ENCODE measurements around the gene MND1.
"Not testable (repeated sequence)": the region's sequence is repeated elsewhere in the genome, so short reads cannot be mapped to it uniquely, and the experiment has no call there.

Gene MND1

GRCh38 chr4:153447175-153447905, 102.9 kb downstream of the MND1 start:
- DNase-seq, result no peak

- DNase-seq, result no peak
Observed at GRCh38 chr4:153448003-153448731, 103.7 kb downstream of the MND1 start.

GRCh38 chr4:153449338-153449737, 104.8 kb downstream of the MND1 start:
- no peak for DNase-seq

- no peak for DNase-seq
Observed at GRCh38 chr4:153450544-153450917, 106.0 kb downstream of the MND1 start.

- not testable (repeated sequence) for DNase-seq
Observed at GRCh38 chr4:153451145-153451544, 106.7 kb downstream of the MND1 start.

GRCh38 chr4:153451911-153452657, 107.6 kb downstream of the MND1 start:
- peak; percentile 68 to 73 (median 71) for DNase-seq

DNA sequence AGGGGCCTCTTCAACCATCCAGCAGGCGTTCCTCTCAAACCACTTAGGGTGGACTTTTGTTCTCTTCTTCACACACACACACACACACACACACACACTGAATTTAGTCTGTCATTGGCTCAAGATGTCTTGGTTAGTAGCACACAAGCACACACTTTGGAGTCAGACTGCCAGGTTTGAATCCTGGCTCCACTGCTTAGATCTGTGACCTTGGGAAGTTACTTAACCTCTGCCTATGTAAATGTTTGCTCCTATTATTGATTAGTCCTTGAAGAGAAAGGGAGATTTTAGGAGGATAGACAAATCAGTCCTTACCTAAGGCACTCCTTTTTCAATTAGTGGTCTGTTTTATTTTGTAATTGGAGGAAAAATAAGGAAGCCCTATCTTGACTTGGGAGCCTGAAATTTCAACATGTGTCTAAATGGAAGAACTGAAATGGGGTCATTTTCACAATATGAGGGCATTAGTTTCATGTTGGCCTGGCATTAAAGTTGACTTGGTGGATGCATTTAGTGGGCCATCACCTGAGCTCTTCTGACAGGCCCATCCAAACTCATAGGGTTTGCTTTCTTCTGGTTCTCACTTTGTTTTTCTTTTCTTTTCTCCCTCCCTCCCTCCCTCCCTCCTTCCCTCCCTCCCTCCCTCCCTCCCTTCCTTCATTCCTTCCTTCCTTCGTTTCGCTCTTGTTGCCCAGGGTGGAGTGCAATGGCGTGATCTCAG, 108.3 kb downstream of the MND1 start:
- no peak for DNase-seq

- peak; percentile 59 to 72 (median 71) for DNase-seq
Observed at GRCh38 chr4:153453402-153453801, 108.9 kb downstream of the MND1 start.

DNA sequence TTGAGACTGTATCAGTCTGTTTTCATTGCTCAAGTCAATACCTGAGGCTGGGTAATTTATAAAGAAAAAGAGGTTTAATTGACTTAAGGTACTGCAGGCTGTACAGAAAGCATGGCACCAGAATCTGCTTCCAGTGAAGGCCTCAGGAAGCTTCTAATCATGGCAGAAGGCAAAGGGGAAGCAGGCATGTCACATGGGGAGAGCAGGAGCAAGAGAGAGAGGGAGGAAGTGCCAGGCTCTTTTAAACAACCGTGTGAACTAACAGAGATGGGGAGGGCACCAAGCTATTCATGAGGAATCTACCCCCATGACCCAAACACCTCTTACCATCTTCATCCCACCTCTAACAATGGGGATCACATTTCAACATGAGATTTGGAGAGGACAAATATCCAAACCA, 114.5 kb downstream of the MND1 start:
- no peak for DNase-seq

GRCh38 chr4:153461549-153461948, 117.1 kb downstream of the MND1 start:
- not testable (repeated sequence) for DNase-seq

DNA sequence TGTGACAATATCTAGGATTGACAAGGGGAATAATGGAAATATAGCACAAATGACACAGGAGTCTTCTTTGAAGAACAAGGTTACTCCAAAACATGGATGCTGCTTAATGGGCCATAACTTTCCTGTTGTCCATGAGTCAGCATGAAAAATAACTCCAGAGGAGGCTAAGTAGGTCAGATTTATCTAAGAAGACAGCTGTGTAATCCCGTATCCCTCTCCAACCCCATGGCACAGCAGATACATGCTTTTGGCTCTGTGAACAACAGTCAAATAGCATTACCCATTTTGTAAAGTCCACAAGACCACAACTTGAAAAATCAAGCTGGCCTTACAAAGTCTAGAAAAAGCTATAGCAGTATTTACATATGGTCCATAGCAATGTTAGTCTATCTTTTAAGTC, 119.6 kb downstream of the MND1 start:
- no peak for DNase-seq

Measured in suppressor macrophage treated with lipopolysaccharide for 1 hour (primary cell).